GM23248 (cell line): ENCODE data around the gene CEMP1. TPM values are rescaled to one million over a fixed set of nuclear protein-coding genes. Genes with fewer than 3 reads are reported as not detected.

Source experiments
- DNase-seq: peaks from one replicate; pipeline ENCODE4 v3.0.0-alpha.2; 2015
- H2AFZ ChIP-seq: fragments of 200-600 bp; sonication (generic); 2 replicates; pipeline ENCODE4 v1.6.1; 2016; ENCODE audit warnings: antibody characterized with exemption
- H3F3A ChIP-seq: fragments of 200-600 bp; sonication (generic); 2 replicates; pipeline ENCODE4 v1.6.1; 2016; ENCODE audit warnings: mild to moderate bottlenecking, antibody characterized with exemption, mixed run types; ENCODE audit not compliant: insufficient read depth
- H3K27ac ChIP-seq: fragments of 200-600 bp; sonication (generic); 2 replicates; pipeline ENCODE4 v1.5.1; 2016; ENCODE audit warnings: mild to moderate bottlenecking
- H3K27me3 ChIP-seq: fragments of 200-600 bp; sonication (generic); replicated peaks from 2 replicates; pipeline ENCODE4 v1.6.1; 2016; ENCODE audit warnings: mild to moderate bottlenecking; ENCODE audit not compliant: insufficient read depth
- H3K36me3 ChIP-seq: fragments of 200-600 bp; sonication (generic); 2 replicates; pipeline ENCODE4 v1.6.1; 2016; ENCODE audit warnings: low read depth, mild to moderate bottlenecking
- H3K4me1 ChIP-seq: fragments of 200-600 bp; sonication (generic); 2 replicates; pipeline ENCODE4 v1.6.1; 2016; ENCODE audit warnings: mild to moderate bottlenecking; ENCODE audit not compliant: insufficient read depth
- H3K4me2 ChIP-seq: fragments of 200-600 bp; sonication (generic); one replicate; pipeline ENCODE4 v1.6.1; 2016; ENCODE audit warnings: mild to moderate bottlenecking; ENCODE audit not compliant: unreplicated experiment
- H3K4me3 ChIP-seq: fragments of 200-600 bp; sonication (generic); 2 replicates; pipeline ENCODE4 v1.5.1; 2016; ENCODE audit warnings: mild to moderate bottlenecking
- H3K79me2 ChIP-seq: fragments of 200-600 bp; sonication (generic); 2 replicates; pipeline ENCODE4 v1.6.1; 2016; ENCODE audit warnings: mild to moderate bottlenecking; ENCODE audit not compliant: insufficient read depth
- H3K9ac ChIP-seq: fragments of 200-600 bp; sonication (generic); 2 replicates; pipeline ENCODE4 v1.6.1; 2016; ENCODE audit warnings: mild to moderate bottlenecking
- H3K9me2 ChIP-seq: fragments of 200-600 bp; sonication (generic); 2 replicates; pipeline ENCODE4 v1.6.1; 2016; ENCODE audit warnings: mixed run types, mild to moderate bottlenecking, moderate library complexity; ENCODE audit not compliant: insufficient read depth
- H3K9me3 ChIP-seq: fragments of 200-600 bp; sonication (generic); one replicate; pipeline ENCODE4 v1.6.1; 2017; ENCODE audit warnings: low read depth
- H4K20me1 ChIP-seq: fragments of 200-600 bp; sonication (generic); 2 replicates; pipeline ENCODE4 v1.6.0; 2016; ENCODE audit not compliant: insufficient read depth
- EZH2 ChIP-seq: fragments of 200-600 bp; sonication (generic); IDR thresholded peaks from 2 replicates; pipeline ENCODE4 v1.6.1; 2018; ENCODE audit warnings: antibody characterized with exemption, mild to moderate bottlenecking; ENCODE audit not compliant: insufficient read depth, poor library complexity, severe bottlenecking
- EZH2phosphoT487 ChIP-seq: fragments of 200-600 bp; sonication (generic); IDR thresholded peaks from 2 replicates; pipeline ENCODE4 v1.6.1; 2018; ENCODE audit warnings: antibody characterized with exemption, moderate library complexity, mild to moderate bottlenecking, low read depth; ENCODE audit not compliant: insufficient read depth
- WGBS, 2 experiments: methylation state at CpG; one replicate each; pipeline ENCODE4 v1.1.6; 2015 to 2017; ENCODE audit warnings: low lambda C conversion rate in 2 of 2, low coverage in 1 of 2; ENCODE audit errors: missing lambda C conversion rate in 2 of 2; 5-methylcytosine and 5-hydroxymethylcytosine counted together
- in situ Hi-C: fragments of 300-500 bp; cut with MboI; formaldehyde crosslinking; loops from 2 replicates; pipeline ENCODE4 v1.15.0; 2020
- microRNA counts: library from miRNA; unstranded; fragments of <30 nt; microRNA quantifications from one replicate; lab custom pipeline; 2016
- microRNA-seq: library from miRNA; unstranded; fragments of <30 nt; microRNA quantifications from one replicate; pipeline ENCODE4, GENCODE V29; 2016; ENCODE audit warnings: borderline number of aligned reads
- polyA plus RNA-seq: library from polyadenylated mRNA; unstranded; fragments of >200 nt; fragmentation: Nextera tagmentation; extraction: Ambion mirVana; gene quantifications from 2 replicates; pipeline ENCODE4 v1.2.1, GENCODE V29; 2016
- small RNA-seq: library from RNA; depleted of rRNA; stranded (forward); fragments of <200 nt; gene quantifications from one replicate; pipeline ENCODE3, GENCODE V24; 2014; ENCODE audit warnings: low read depth, low replicate concordance
- total RNA-seq: library from RNA; depleted of rRNA; stranded (reverse); fragments of >200 nt; shearing (Covaris generic); gene quantifications from 2 replicates; pipeline ENCODE4 v1.2.3, GENCODE V29; 2014; rRNA removed

The CEMP1 gene
- total and polyA plus RNA-seq, 2 experiments from 2014 or later = 4.4 TPM; not detected in 1

DNA sequence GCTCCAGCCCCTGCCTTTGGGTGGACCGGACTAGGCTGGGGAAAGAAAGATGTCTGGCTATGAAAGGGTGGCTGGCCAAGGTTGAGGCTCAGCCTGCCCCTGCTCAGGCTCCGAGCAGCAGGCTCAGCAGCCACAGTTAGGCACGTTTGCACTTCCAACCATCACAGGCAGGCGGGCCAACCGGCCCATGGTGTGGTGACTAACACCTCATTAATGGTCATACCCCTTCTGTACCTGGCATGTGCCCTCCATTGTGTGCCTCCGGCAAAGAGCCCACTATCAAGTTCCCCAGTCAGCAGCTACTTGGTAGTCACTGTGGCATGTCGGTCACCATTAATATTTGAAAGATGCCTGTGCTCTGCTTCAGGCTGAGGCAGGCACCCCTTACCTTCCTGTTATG, 49.5 kb downstream of the CEMP1 start:
- Histone ChIP-seq H3K9me3 (no peaks in the 10 kb centered on the region), H3K4me1 (peaks cover 18% of the 10 kb centered on the region), H2AFZ (no peak overlapping the region), H3K27me3 (no peaks in the 10 kb centered on the region), H3F3A (peaks cover 10% of the 10 kb centered on the region; the same call in 1 of the 2 replicates), H3K4me2 (no peak overlapping the region), H3K9me2 (no peaks in the 10 kb centered on the region), H3K36me3 (no peaks in the 10 kb centered on the region), H3K27ac (no peak overlapping the region), H3K9ac (peak overlapping the region; percentile 86; the same call in 1 of the 2 replicates), H3K4me3 (no peak overlapping the region), H4K20me1 (no peaks in the 10 kb centered on the region), H3K79me2 (peaks cover 61% of the 10 kb centered on the region)
- TF ChIP-seq EZH2phosphoT487 (no peak), EZH2 (no peak)
- in situ Hi-C loops = no loop called here
- WGBS, 2 experiments = 69 to 80% methylated on average over 7 of the region's 7 CpGs
- no peak for DNase-seq

DNA sequence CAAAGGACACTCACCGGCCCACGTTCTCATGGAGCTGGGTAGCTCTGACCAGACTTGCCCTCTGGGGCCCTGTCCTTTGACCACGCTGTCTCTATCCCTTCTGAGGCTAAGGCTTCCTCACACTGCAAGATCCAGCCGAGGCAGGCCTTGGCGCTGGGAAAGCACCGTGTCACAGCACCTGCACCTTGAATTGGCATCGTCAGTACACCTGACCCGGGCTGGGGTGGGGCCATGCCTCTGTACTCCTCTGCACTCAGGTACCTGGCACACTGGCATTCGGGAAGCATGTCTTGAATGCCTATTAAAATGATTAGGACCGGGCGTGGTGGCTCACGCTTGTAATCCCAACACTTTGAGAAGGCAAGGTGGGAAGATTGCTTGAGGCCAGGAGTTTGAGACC, 50.3 kb downstream of the CEMP1 start:
- peaks cover 18% of the 10 kb centered on the region for H3K4me1 ChIP-seq
- no peaks in the 10 kb centered on the region for H4K20me1 ChIP-seq
- no peaks in the 10 kb centered on the region for H3K9me3 ChIP-seq
- DNase-seq = no peak
- H3K4me3 ChIP-seq = no peak overlapping the region
- no peaks in the 10 kb centered on the region for H3K36me3 ChIP-seq
- H3K27me3 ChIP-seq = no peaks in the 10 kb centered on the region
- H3K27ac ChIP-seq = no peak overlapping the region
- H3K4me2 ChIP-seq = no peak overlapping the region
- in situ Hi-C loops = no loop called here
- H3K9me2 ChIP-seq = no peaks in the 10 kb centered on the region
- H3F3A ChIP-seq = peaks cover 10% of the 10 kb centered on the region; the same call in 1 of the 2 replicates
- 86 to 90% methylated on average over 12 of the region's 12 CpGs for WGBS, 2 experiments
- no peak overlapping the region for H2AFZ ChIP-seq
- no peak for TF ChIP-seq EZH2
- TF ChIP-seq EZH2phosphoT487 = no peak
- peaks cover 62% of the 10 kb centered on the region for H3K79me2 ChIP-seq
- H3K9ac ChIP-seq = no peak overlapping the region

MicroRNAs within 50 kb of the gene (microRNA counts, 767-probe panel; counts per million panel counts)
- microRNA hsa-miR-3178 (lab: Ali Mortazavi, UCI) = 447 counts per million, percentile 86 among the panel's probes with 10 or more counts

Small RNAs within 50 kb of the gene (microRNA-seq; reads per million reads assigned to microRNA genes)
- not detected for gene MIR3178

Small RNAs within 50 kb of the gene (small RNA-seq; reads per million reads assigned to genes)
- gene AC093525.1 = not detected
- not detected for gene MIR3178

Other genes with a start within 250 kb of the CEMP1 start
- 0.76 and 2.1 TPM in 2 replicates for gene ABCA3, start 190.7 kb downstream of the CEMP1 start, total RNA-seq
- gene ABCA3, start 190.7 kb downstream of the CEMP1 start, polyA plus RNA-seq = 0.47 and 0.64 TPM in 2 replicates
- 11.5 and 15.7 TPM in 2 replicates for gene CCNF, start 102.0 kb downstream of the CEMP1 start, total RNA-seq
- gene CCNF, start 102.0 kb downstream of the CEMP1 start, polyA plus RNA-seq = 9.3 and 10.5 TPM in 2 replicates
- 6.8 and 8.3 TPM in 2 replicates for gene TEDC2, start 71.3 kb downstream of the CEMP1 start, total RNA-seq
- 4.2 and 4.8 TPM in 2 replicates for gene TEDC2, start 71.3 kb downstream of the CEMP1 start, polyA plus RNA-seq
- gene NTN3, start 60.1 kb downstream of the CEMP1 start, total RNA-seq = 1.8 TPM in 1 of 2 replicates, not detected in the other
- gene NTN3, start 60.1 kb downstream of the CEMP1 start, polyA plus RNA-seq = not detected in 2 replicates
- gene TBC1D24, start 56.3 kb downstream of the CEMP1 start, total RNA-seq = 17.8 and 18.7 TPM in 2 replicates
- gene TBC1D24, start 56.3 kb downstream of the CEMP1 start, polyA plus RNA-seq = 9.3 and 10.1 TPM in 2 replicates
- gene ATP6V0C, start 17.5 kb downstream of the CEMP1 start, total RNA-seq = 43.2 and 44.9 TPM in 2 replicates
- gene ATP6V0C, start 17.5 kb downstream of the CEMP1 start, polyA plus RNA-seq = 186 and 197 TPM in 2 replicates
- gene AMDHD2, start 11.0 kb downstream of the CEMP1 start, total RNA-seq = 31.9 and 32.8 TPM in 2 replicates
- 15.2 and 16.1 TPM in 2 replicates for gene AMDHD2, start 11.0 kb downstream of the CEMP1 start, polyA plus RNA-seq
- 16.8 and 21.6 TPM in 2 replicates for gene PDPK1, start 6.6 kb upstream of the CEMP1 start, total RNA-seq
- 28.1 and 28.3 TPM in 2 replicates for gene PDPK1, start 6.6 kb upstream of the CEMP1 start, polyA plus RNA-seq
- gene KCTD5, start 151.1 kb upstream of the CEMP1 start, total RNA-seq = 28.1 and 38.3 TPM in 2 replicates
- gene KCTD5, start 151.1 kb upstream of the CEMP1 start, polyA plus RNA-seq = 33.2 and 33.6 TPM in 2 replicates
- gene PRSS27, start 188.8 kb upstream of the CEMP1 start, total RNA-seq = 0.76 TPM in 1 of 2 replicates, not detected in the other
- gene PRSS27, start 188.8 kb upstream of the CEMP1 start, polyA plus RNA-seq = 0.68 and 0.80 TPM in 2 replicates
- 42.6 and 53.6 TPM in 2 replicates for gene SRRM2, start 221.2 kb upstream of the CEMP1 start, total RNA-seq
- gene SRRM2, start 221.2 kb upstream of the CEMP1 start, polyA plus RNA-seq = 173 and 202 TPM in 2 replicates
- gene ELOB, start 245.9 kb upstream of the CEMP1 start, total RNA-seq = 320 and 713 TPM in 2 replicates
- 565 and 586 TPM in 2 replicates for gene ELOB, start 245.9 kb upstream of the CEMP1 start, polyA plus RNA-seq